WTC11 (cell line): ENCODE measurements around the gene SNX13. TPM values are rescaled to one million over a fixed set of nuclear protein-coding genes. Genes with fewer than 3 reads are reported as not detected.

Experiments
- ATAC-seq: fragments of 200-7000 bp; cut with Tn5 transposase; 2 replicates; pipeline ENCODE4 v1.10.0; 2021; ENCODE audit warnings: mild to moderate bottlenecking, moderate library complexity
- CTCF ChIA-PET: fragments of 300-600 bp; sonication (Branson Sonifier 250); formaldehyde crosslinking; loops from one replicate; lab custom pipeline; 2021; ENCODE audit warnings: antibody characterized with exemption; lab: Charles Lee
- POLR2A ChIA-PET: fragments of 350-600 bp; sonication (Branson Sonifier 250); formaldehyde crosslinking; loops from one replicate; lab custom pipeline; 2021; ENCODE audit warnings: antibody characterized with exemption; lab: Charles Lee
- DNase-seq: peaks from one replicate; pipeline ENCODE4 v3.0.0; 2021; ENCODE audit warnings: low spot score
- H3K27ac Mint-ChIP-seq: 2 replicates; pipeline ENCODE4 v1.8.0; 2021; ENCODE audit warnings: mixed read lengths
- H3K27me3 Mint-ChIP-seq: 2 replicates; pipeline ENCODE4 v1.8.0; 2021; ENCODE audit warnings: low read depth, mild to moderate bottlenecking, moderate library complexity, mixed read lengths
- H3K36me3 Mint-ChIP-seq: 2 replicates; pipeline ENCODE4 v1.8.0; 2021; ENCODE audit warnings: mixed read lengths
- H3K4me1 Mint-ChIP-seq: 2 replicates; pipeline ENCODE4 v1.8.0; 2022; ENCODE audit warnings: mixed read lengths
- H3K4me3 Mint-ChIP-seq: 2 replicates; pipeline ENCODE4 v1.8.0; 2021; ENCODE audit warnings: mild to moderate bottlenecking, moderate library complexity, mixed read lengths
- H3K9me3 Mint-ChIP-seq: 2 replicates; pipeline ENCODE4 v1.8.0; 2021; ENCODE audit warnings: mixed read lengths
- CBFB ChIP-seq: sonication (generic); formaldehyde crosslinking; IDR thresholded peaks from 2 replicates; pipeline ENCODE4 v1.8.1; 2022; ENCODE audit warnings: mild to moderate bottlenecking, low read depth, missing genetic modification reagents
- CREB1 ChIP-seq: sonication (generic); formaldehyde crosslinking; IDR thresholded peaks from 2 replicates; pipeline ENCODE4 v1.8.0; 2023; ENCODE audit warnings: mild to moderate bottlenecking, missing genetic modification reagents
- CREM ChIP-seq: sonication (generic); formaldehyde crosslinking; IDR thresholded peaks from 2 replicates; pipeline ENCODE4 v1.8.1; 2022; ENCODE audit warnings: mild to moderate bottlenecking, missing genetic modification reagents, moderate library complexity
- ELF4 ChIP-seq: sonication (generic); formaldehyde crosslinking; IDR thresholded peaks from 2 replicates; pipeline ENCODE4 v1.8.1; 2022; ENCODE audit warnings: low read depth, mild to moderate bottlenecking, moderate library complexity, missing genetic modification reagents
- ESRRA ChIP-seq: sonication (generic); formaldehyde crosslinking; IDR thresholded peaks from 2 replicates; pipeline ENCODE4 v1.8.1; 2022; ENCODE audit warnings: mild to moderate bottlenecking, missing genetic modification reagents, borderline replicate concordance
- GABPB1 ChIP-seq: sonication (generic); formaldehyde crosslinking; IDR thresholded peaks from 2 replicates; pipeline ENCODE4 v1.8.1; 2023; ENCODE audit warnings: mild to moderate bottlenecking, missing genetic modification reagents
- GRHL2 ChIP-seq: fragments of 250-450 bp; sonication (Bioruptor Pico); IDR thresholded peaks from 2 replicates; pipeline ENCODE4 v1.8.0; 2022; ENCODE audit warnings: mild to moderate bottlenecking, moderate library complexity; ENCODE audit not compliant: insufficient replicate concordance, severe bottlenecking
- JAZF1 ChIP-seq: fragments of 250-450 bp; sonication (Bioruptor Pico); IDR thresholded peaks from 2 replicates; pipeline ENCODE4 v1.9.0; 2021; ENCODE audit warnings: moderate library complexity, mild to moderate bottlenecking, inconsistent platforms
- JUN ChIP-seq: sonication (generic); formaldehyde crosslinking; IDR thresholded peaks from 2 replicates; pipeline ENCODE4 v1.8.0; 2023; ENCODE audit warnings: mild to moderate bottlenecking, missing genetic modification reagents
- KAT7 ChIP-seq: sonication (generic); formaldehyde crosslinking; IDR thresholded peaks from 2 replicates; pipeline ENCODE4 v1.8.1; 2023; ENCODE audit warnings: missing genetic modification reagents, mild to moderate bottlenecking, borderline replicate concordance
- MYBL2 ChIP-seq: sonication (generic); formaldehyde crosslinking; IDR thresholded peaks from 2 replicates; pipeline ENCODE4 v1.8.1; 2023; ENCODE audit warnings: mild to moderate bottlenecking, moderate library complexity, missing genetic modification reagents
- SMAD4 ChIP-seq: sonication (generic); formaldehyde crosslinking; IDR thresholded peaks from 2 replicates; pipeline ENCODE4 v1.8.0; 2022; ENCODE audit warnings: mild to moderate bottlenecking, missing genetic modification reagents
- TCF7 ChIP-seq: sonication (generic); formaldehyde crosslinking; IDR thresholded peaks from 2 replicates; pipeline ENCODE4 v1.8.0; 2022; ENCODE audit warnings: mild to moderate bottlenecking, low read depth, missing genetic modification reagents, moderate library complexity
- ZBTB21 ChIP-seq: sonication (generic); formaldehyde crosslinking; IDR thresholded peaks from 2 replicates; pipeline ENCODE4 v1.8.1; 2023; ENCODE audit warnings: mild to moderate bottlenecking, missing genetic modification reagents, borderline replicate concordance
- ZNF138 ChIP-seq: sonication (generic); formaldehyde crosslinking; conservative IDR thresholded peaks from 2 replicates; pipeline ENCODE4 v1.8.1; 2022; ENCODE audit warnings: mild to moderate bottlenecking, moderate library complexity, missing genetic modification reagents
- ZNF219 ChIP-seq: sonication (generic); formaldehyde crosslinking; IDR thresholded peaks from 2 replicates; pipeline ENCODE4 v1.8.0; 2023; ENCODE audit warnings: missing genetic modification reagents, mild to moderate bottlenecking, borderline replicate concordance
- ZNF416 ChIP-seq: fragments of 250-450 bp; sonication (Bioruptor Pico); IDR thresholded peaks from 2 replicates; pipeline ENCODE4 v1.9.0; 2021; ENCODE audit warnings: mild to moderate bottlenecking, inconsistent platforms
- ZNF671 ChIP-seq: fragments of 250-450 bp; sonication (Bioruptor Pico); IDR thresholded peaks from 2 replicates; pipeline ENCODE4 v1.8.0; 2021; ENCODE audit warnings: mild to moderate bottlenecking
- total RNA-seq: library from RNA; stranded (reverse); gene quantifications from 3 replicates; pipeline ENCODE4 v1.2.3, GENCODE V29; 2021
- TF ChIP-seq, protein P1 (sequence below): fragments of 250-450 bp; sonication (Bioruptor Pico); IDR thresholded peaks from 2 replicates; pipeline ENCODE4 v1.9.0; 2021; ENCODE audit warnings: mild to moderate bottlenecking, borderline replicate concordance
- TF ChIP-seq, protein P2 (sequence below): sonication (generic); formaldehyde crosslinking; IDR thresholded peaks from 2 replicates; pipeline ENCODE4 v1.8.0; 2023; ENCODE audit warnings: missing genetic modification reagents, mild to moderate bottlenecking, borderline replicate concordance
- TF ChIP-seq, protein P3 (sequence below): sonication (generic); formaldehyde crosslinking; IDR thresholded peaks from 2 replicates; pipeline ENCODE4 v1.8.0; 2023; ENCODE audit warnings: missing genetic modification reagents
- TF ChIP-seq, protein P4 (sequence below): sonication (generic); formaldehyde crosslinking; IDR thresholded peaks from 2 replicates; pipeline ENCODE4 v1.8.1; 2023; ENCODE audit warnings: mild to moderate bottlenecking, moderate library complexity, missing genetic modification reagents
- TF ChIP-seq, protein P5 (sequence below): sonication (generic); formaldehyde crosslinking; IDR thresholded peaks from 2 replicates; pipeline ENCODE4 v1.8.1; 2023; ENCODE audit warnings: mild to moderate bottlenecking, missing genetic modification reagents

Gene SNX13
- total RNA-seq, 1 experiment from 2014 or later, result 27.5 TPM

DNA sequence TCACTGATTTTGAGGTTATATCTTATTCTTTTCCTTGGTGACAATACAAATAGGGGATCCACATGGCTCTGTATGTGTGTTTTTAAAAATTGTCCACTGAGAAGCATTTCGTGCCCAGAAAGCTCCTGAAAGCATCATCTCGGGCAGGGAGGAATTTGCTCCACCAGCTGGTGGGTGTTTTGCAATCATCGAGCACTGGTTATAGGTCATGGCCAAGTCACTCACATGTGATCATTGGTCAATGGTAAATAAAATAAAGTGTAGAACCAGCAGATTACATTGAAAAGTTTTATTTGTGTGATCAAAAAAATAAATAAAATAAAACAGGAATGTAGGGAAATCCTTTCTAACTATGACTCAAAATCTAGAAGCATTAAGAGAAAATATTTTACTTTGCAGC, 23.0 kb upstream of the SNX13 start (continued):
- TF ChIP-seq, protein P1, sequence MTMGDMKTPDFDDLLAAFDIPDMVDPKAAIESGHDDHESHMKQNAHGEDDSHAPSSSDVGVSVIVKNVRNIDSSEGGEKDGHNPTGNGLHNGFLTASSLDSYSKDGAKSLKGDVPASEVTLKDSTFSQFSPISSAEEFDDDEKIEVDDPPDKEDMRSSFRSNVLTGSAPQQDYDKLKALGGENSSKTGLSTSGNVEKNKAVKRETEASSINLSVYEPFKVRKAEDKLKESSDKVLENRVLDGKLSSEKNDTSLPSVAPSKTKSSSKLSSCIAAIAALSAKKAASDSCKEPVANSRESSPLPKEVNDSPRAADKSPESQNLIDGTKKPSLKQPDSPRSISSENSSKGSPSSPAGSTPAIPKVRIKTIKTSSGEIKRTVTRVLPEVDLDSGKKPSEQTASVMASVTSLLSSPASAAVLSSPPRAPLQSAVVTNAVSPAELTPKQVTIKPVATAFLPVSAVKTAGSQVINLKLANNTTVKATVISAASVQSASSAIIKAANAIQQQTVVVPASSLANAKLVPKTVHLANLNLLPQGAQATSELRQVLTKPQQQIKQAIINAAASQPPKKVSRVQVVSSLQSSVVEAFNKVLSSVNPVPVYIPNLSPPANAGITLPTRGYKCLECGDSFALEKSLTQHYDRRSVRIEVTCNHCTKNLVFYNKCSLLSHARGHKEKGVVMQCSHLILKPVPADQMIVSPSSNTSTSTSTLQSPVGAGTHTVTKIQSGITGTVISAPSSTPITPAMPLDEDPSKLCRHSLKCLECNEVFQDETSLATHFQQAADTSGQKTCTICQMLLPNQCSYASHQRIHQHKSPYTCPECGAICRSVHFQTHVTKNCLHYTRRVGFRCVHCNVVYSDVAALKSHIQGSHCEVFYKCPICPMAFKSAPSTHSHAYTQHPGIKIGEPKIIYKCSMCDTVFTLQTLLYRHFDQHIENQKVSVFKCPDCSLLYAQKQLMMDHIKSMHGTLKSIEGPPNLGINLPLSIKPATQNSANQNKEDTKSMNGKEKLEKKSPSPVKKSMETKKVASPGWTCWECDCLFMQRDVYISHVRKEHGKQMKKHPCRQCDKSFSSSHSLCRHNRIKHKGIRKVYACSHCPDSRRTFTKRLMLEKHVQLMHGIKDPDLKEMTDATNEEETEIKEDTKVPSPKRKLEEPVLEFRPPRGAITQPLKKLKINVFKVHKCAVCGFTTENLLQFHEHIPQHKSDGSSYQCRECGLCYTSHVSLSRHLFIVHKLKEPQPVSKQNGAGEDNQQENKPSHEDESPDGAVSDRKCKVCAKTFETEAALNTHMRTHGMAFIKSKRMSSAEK, result no peak
- TF ChIP-seq, protein P2, sequence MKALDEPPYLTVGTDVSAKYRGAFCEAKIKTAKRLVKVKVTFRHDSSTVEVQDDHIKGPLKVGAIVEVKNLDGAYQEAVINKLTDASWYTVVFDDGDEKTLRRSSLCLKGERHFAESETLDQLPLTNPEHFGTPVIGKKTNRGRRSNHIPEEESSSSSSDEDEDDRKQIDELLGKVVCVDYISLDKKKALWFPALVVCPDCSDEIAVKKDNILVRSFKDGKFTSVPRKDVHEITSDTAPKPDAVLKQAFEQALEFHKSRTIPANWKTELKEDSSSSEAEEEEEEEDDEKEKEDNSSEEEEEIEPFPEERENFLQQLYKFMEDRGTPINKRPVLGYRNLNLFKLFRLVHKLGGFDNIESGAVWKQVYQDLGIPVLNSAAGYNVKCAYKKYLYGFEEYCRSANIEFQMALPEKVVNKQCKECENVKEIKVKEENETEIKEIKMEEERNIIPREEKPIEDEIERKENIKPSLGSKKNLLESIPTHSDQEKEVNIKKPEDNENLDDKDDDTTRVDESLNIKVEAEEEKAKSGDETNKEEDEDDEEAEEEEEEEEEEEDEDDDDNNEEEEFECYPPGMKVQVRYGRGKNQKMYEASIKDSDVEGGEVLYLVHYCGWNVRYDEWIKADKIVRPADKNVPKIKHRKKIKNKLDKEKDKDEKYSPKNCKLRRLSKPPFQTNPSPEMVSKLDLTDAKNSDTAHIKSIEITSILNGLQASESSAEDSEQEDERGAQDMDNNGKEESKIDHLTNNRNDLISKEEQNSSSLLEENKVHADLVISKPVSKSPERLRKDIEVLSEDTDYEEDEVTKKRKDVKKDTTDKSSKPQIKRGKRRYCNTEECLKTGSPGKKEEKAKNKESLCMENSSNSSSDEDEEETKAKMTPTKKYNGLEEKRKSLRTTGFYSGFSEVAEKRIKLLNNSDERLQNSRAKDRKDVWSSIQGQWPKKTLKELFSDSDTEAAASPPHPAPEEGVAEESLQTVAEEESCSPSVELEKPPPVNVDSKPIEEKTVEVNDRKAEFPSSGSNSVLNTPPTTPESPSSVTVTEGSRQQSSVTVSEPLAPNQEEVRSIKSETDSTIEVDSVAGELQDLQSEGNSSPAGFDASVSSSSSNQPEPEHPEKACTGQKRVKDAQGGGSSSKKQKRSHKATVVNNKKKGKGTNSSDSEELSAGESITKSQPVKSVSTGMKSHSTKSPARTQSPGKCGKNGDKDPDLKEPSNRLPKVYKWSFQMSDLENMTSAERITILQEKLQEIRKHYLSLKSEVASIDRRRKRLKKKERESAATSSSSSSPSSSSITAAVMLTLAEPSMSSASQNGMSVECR (CRISPR knock-in tag), result no peak
- TF ChIP-seq ZNF219 (CRISPR knock-in tag) (no peak), CREB1 (CRISPR knock-in tag) (no peak), CREM (CRISPR knock-in tag) (no peak), ZNF416 (CRISPR knock-in tag) (no peak)

DNA sequence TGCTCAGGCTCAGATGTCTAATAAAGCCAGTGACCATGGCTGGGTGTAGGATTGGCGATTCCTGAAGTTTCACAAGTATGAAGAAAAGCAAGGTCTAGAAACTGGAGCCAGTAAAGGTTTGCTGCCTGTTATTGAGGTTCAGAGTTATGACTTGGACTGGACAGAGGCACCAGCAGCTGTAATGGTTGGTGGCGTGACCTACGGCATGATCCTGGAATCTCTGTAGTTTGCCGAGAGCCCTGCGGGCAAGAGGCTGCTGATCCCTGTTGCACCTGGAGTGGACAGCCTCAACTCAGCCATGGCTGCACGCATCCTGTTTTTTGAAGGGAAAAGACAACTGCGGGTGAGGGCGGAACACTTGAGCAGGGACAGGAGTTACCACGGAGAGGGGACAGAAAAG, 22.4 kb upstream of the SNX13 start:
- Mint-ChIP-seq H3K27me3 (no peaks in the 10 kb centered on the region), H3K9me3 (no peaks in the 10 kb centered on the region), H3K36me3 (no peaks in the 10 kb centered on the region), H3K4me1 (no peaks in the 10 kb centered on the region), H3K4me3 (no peak overlapping the region), H3K27ac (no peak overlapping the region)
- TF ChIP-seq GABPB1 (no peak), JUN (CRISPR knock-in tag) (no peak), ZBTB21 (no peak), ZNF219 (CRISPR knock-in tag) (no peak), ELF4 (CRISPR knock-in tag) (no peak), ZNF138 (CRISPR knock-in tag) (no peak), JAZF1 (CRISPR knock-in tag) (no peak), ESRRA (CRISPR knock-in tag) (no peak), SMAD4 (no peak), MYBL2 (CRISPR knock-in tag) (no peak), TCF7 (CRISPR knock-in tag) (no peak), KAT7 (CRISPR knock-in tag) (no peak), GRHL2 (no peak), ZNF671 (CRISPR knock-in tag) (no peak), CBFB (CRISPR knock-in tag) (no peak)
- TF ChIP-seq, protein P3, sequence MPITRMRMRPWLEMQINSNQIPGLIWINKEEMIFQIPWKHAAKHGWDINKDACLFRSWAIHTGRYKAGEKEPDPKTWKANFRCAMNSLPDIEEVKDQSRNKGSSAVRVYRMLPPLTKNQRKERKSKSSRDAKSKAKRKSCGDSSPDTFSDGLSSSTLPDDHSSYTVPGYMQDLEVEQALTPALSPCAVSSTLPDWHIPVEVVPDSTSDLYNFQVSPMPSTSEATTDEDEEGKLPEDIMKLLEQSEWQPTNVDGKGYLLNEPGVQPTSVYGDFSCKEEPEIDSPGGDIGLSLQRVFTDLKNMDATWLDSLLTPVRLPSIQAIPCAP, result no peak
- TF ChIP-seq, protein P4, sequence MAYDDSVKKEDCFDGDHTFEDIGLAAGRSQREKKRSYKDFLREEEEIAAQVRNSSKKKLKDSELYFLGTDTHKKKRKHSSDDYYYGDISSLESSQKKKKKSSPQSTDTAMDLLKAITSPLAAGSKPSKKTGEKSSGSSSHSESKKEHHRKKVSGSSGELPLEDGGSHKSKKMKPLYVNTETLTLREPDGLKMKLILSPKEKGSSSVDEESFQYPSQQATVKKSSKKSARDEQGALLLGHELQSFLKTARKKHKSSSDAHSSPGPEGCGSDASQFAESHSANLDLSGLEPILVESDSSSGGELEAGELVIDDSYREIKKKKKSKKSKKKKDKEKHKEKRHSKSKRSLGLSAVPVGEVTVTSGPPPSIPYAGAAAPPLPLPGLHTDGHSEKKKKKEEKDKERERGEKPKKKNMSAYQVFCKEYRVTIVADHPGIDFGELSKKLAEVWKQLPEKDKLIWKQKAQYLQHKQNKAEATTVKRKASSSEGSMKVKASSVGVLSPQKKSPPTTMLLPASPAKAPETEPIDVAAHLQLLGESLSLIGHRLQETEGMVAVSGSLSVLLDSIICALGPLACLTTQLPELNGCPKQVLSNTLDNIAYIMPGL (CRISPR knock-in tag), result no peak
- TF ChIP-seq, protein P5, sequence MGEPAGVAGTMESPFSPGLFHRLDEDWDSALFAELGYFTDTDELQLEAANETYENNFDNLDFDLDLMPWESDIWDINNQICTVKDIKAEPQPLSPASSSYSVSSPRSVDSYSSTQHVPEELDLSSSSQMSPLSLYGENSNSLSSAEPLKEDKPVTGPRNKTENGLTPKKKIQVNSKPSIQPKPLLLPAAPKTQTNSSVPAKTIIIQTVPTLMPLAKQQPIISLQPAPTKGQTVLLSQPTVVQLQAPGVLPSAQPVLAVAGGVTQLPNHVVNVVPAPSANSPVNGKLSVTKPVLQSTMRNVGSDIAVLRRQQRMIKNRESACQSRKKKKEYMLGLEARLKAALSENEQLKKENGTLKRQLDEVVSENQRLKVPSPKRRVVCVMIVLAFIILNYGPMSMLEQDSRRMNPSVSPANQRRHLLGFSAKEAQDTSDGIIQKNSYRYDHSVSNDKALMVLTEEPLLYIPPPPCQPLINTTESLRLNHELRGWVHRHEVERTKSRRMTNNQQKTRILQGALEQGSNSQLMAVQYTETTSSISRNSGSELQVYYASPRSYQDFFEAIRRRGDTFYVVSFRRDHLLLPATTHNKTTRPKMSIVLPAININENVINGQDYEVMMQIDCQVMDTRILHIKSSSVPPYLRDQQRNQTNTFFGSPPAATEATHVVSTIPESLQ, result no peak
- ChIA-PET POLR2A (no interaction called here), CTCF (no interaction called here)
- DNase-seq (no peak), ATAC-seq (no peak)
